ENCODE results near the gene SUGP2.

SUGP2 gene

GRCh38 chr19:18948976-18949356 lies 84.4 kb downstream of the SUGP2 start:
- no peak for DNase-seq

- no peak for DNase-seq
These were observed 85.0 kb downstream of the SUGP2 start for GRCh38 chr19:18948075-18948975.

GRCh38 chr19:18946918-18947317 lies 86.4 kb downstream of the SUGP2 start:
- no peak for DNase-seq

DNA sequence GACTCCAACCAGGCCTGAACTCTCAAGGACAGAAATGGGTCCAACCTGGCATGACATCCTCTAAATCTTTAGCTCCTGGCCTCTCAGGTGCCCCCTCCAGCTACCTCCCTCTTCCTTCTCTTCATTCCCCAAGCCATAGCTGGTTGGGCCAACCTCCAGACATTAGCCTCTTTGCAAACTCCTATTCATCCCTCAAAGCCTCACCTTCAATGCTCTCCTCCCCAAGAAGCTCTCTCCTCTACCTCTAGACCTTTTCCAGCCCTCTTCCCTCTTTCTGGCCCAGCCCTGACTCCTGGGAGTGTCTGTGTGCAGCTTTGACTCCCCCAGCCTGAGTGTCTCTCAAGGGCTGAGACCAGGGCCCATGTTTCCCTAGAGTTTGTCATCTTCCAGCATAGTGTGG lies 87.0 kb downstream of the SUGP2 start:
- DNase-seq, result no peak

DNA sequence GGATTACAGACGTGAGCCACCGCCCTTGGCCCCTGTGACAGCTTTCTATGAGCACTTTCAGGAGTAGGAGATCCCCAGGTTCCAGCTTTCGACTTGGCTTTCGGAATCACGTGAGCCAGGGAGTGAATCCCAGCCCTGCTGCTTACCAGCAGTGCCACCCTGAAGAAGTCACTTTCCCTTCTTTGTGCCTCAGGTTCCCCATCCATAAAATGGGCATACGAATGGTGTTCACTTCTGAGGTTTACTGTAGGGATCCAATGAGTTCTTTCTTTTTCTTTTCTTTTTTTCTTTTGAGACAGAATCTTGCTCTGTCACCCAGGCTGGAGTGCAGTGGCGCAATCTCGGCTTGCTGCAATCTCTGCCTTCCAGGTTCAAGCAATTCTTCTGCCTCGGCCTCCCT lies 88.0 kb downstream of the SUGP2 start:
- no peak for DNase-seq

GRCh38 chr19:18943465-18943864 lies 89.9 kb downstream of the SUGP2 start:
- no peak for DNase-seq

- no peak for DNase-seq
These were observed 90.6 kb downstream of the SUGP2 start for GRCh38 chr19:18942692-18943091.

GRCh38 chr19:18941628-18942354 lies 91.5 kb downstream of the SUGP2 start:
- DNase-seq, result no peak
